Measurements from ENCODE around the gene SECISBP2.

GRCh38 chr9:89305868-89306267 is 12.4 kb upstream of the SECISBP2 start:
- TF ChIP-seq CTCF (optimal IDR thresholded peaks at IDR 0.05 in 1 of 3, IDR thresholded peaks at IDR 0.05 in 1 of 3, conservative IDR thresholded peaks at IDR 0.05 in 1 of 3; ENCODE audit: extremely low read depth in 1 of 3, insufficient read depth in 2 of 3, low read length in 3 of 3): no peak
- TF ChIP-seq EZH2 (IDR thresholded peaks at IDR 0.05; ENCODE audit: low read length): no peak
